IPS-20b (cell line): Measurements from ENCODE around the gene AFM.

Experiments
- H3K27ac ChIP-seq: one replicate; pipeline ENCODE4 v1.5.1; 2013; ENCODE audit warnings: low read length
- H3K27me3 ChIP-seq: 2 replicates; pipeline ENCODE4 v1.6.1; 2013; ENCODE audit warnings: mild to moderate bottlenecking, low read length, inconsistent platforms; ENCODE audit not compliant: insufficient read depth
- H3K36me3 ChIP-seq: 2 replicates; pipeline ENCODE4 v1.6.1; 2013; ENCODE audit warnings: low read depth, mild to moderate bottlenecking, inconsistent platforms, low read length, moderate library complexity; ENCODE audit not compliant: insufficient read depth
- H3K4me1 ChIP-seq: 2 replicates; pipeline ENCODE4 v1.6.1; 2013; ENCODE audit warnings: mild to moderate bottlenecking, control low read depth, inconsistent platforms, low read length, moderate library complexity; ENCODE audit not compliant: insufficient read depth
- H3K4me3 ChIP-seq: 2 replicates; pipeline ENCODE4 v1.5.1; 2013; ENCODE audit warnings: mild to moderate bottlenecking, low read length, inconsistent platforms
- H3K9ac ChIP-seq: 2 replicates; pipeline ENCODE4 v1.6.1; 2013; ENCODE audit warnings: low read depth, mild to moderate bottlenecking, inconsistent platforms, low read length, moderate library complexity
- H3K9me3 ChIP-seq: 2 replicates; pipeline ENCODE4 v1.6.1; 2013; ENCODE audit warnings: mild to moderate bottlenecking, low read depth, low read length, inconsistent platforms; ENCODE audit not compliant: insufficient read depth

Gene AFM

GRCh38 chr4:73451981-73452747 lies 29.4 kb upstream of the AFM start:
- Histone ChIP-seq H3K36me3 (no peaks in the 10 kb centered on the region), H3K4me3 (peak overlapping the region; percentile 43; the same call in 1 of the 2 replicates), H3K27me3 (no peaks in the 10 kb centered on the region; the same call in 1 of the 2 replicates), H3K27ac (peak overlapping the region; percentile 1), H3K9me3 (no peaks in the 10 kb centered on the region), H3K9ac (peak overlapping the region; percentile 37; the same call in 1 of the 2 replicates), H3K4me1 (peaks cover 49% of the 10 kb centered on the region)

GRCh38 chr4:73452953-73453700 lies 28.4 kb upstream of the AFM start:
- H3K4me3 ChIP-seq, result peak overlapping the region; percentile 43; the same call in 1 of the 2 replicates

GRCh38 chr4:73453701-73454005 lies 27.9 kb upstream of the AFM start:
- peak overlapping the region; percentile 14; the same call in 1 of the 2 replicates for H3K9ac ChIP-seq
- no peaks in the 10 kb centered on the region; the same call in 1 of the 2 replicates for H3K27me3 ChIP-seq
- peak overlapping the region; percentile 4 for H3K27ac ChIP-seq
- peaks cover 49% of the 10 kb centered on the region for H3K4me1 ChIP-seq
- H3K36me3 ChIP-seq, result no peaks in the 10 kb centered on the region
- no peaks in the 10 kb centered on the region for H3K9me3 ChIP-seq
- H3K4me3 ChIP-seq, result peak overlapping the region; percentile 43; the same call in 1 of the 2 replicates

More at GRCh38 chr4:73452953-73453700, 28.4 kb upstream of the AFM start:
- no peaks in the 10 kb centered on the region for H3K9me3 ChIP-seq
- no peaks in the 10 kb centered on the region; the same call in 1 of the 2 replicates for H3K27me3 ChIP-seq
- H3K36me3 ChIP-seq, result no peaks in the 10 kb centered on the region
- peak overlapping the region; percentile 4 for H3K27ac ChIP-seq
- H3K4me1 ChIP-seq, result peaks cover 49% of the 10 kb centered on the region
- peak overlapping the region; percentile 37; the same call in 1 of the 2 replicates for H3K9ac ChIP-seq

- no peak overlapping the region for H3K4me3 ChIP-seq
- H3K9me3 ChIP-seq, result no peaks in the 10 kb centered on the region
- H3K27ac ChIP-seq, result no peak overlapping the region
- peaks cover 40% of the 10 kb centered on the region for H3K4me1 ChIP-seq
- H3K36me3 ChIP-seq, result no peaks in the 10 kb centered on the region
- no peak overlapping the region for H3K9ac ChIP-seq
- H3K27me3 ChIP-seq, result no peaks in the 10 kb centered on the region; the same call in 1 of the 2 replicates
These were observed 26.6 kb upstream of the AFM start for GRCh38 chr4:73454920-73455319.

GRCh38 chr4:73456177-73457022 lies 25.1 kb upstream of the AFM start:
- Histone ChIP-seq H3K9ac (no peak overlapping the region), H3K4me1 (peaks cover 25% of the 10 kb centered on the region), H3K36me3 (no peaks in the 10 kb centered on the region), H3K27me3 (no peaks in the 10 kb centered on the region; the same call in 1 of the 2 replicates), H3K27ac (no peak overlapping the region), H3K4me3 (no peak overlapping the region), H3K9me3 (no peaks in the 10 kb centered on the region)

- Histone ChIP-seq H3K27me3 (no peaks in the 10 kb centered on the region), H3K27ac (no peak overlapping the region), H3K9me3 (no peaks in the 10 kb centered on the region), H3K4me1 (peaks cover 7% of the 10 kb centered on the region; the same call in 1 of the 2 replicates), H3K4me3 (no peak overlapping the region), H3K9ac (no peak overlapping the region), H3K36me3 (no peaks in the 10 kb centered on the region)
These were observed 23.1 kb upstream of the AFM start for GRCh38 chr4:73458184-73459047.

- Histone ChIP-seq H3K27ac (no peak overlapping the region), H3K4me3 (no peak overlapping the region), H3K4me1 (peaks cover 3% of the 10 kb centered on the region; the same call in 1 of the 2 replicates), H3K9me3 (no peaks in the 10 kb centered on the region), H3K9ac (no peak overlapping the region), H3K27me3 (no peaks in the 10 kb centered on the region), H3K36me3 (no peaks in the 10 kb centered on the region)
These were observed 22.5 kb upstream of the AFM start for GRCh38 chr4:73459048-73459421.

GRCh38 chr4:73460913-73461522 lies 20.5 kb upstream of the AFM start:
- peaks cover 4% of the 10 kb centered on the region; the same call in 1 of the 2 replicates for H3K9me3 ChIP-seq
- no peak overlapping the region for H3K9ac ChIP-seq
- no peak overlapping the region for H3K4me3 ChIP-seq
- H3K27ac ChIP-seq, result no peak overlapping the region
- H3K27me3 ChIP-seq, result no peaks in the 10 kb centered on the region
- H3K36me3 ChIP-seq, result no peaks in the 10 kb centered on the region
- no peaks in the 10 kb centered on the region for H3K4me1 ChIP-seq

- Histone ChIP-seq H3K27me3 (no peaks in the 10 kb centered on the region), H3K9me3 (peaks cover 10% of the 10 kb centered on the region; the same call in 1 of the 2 replicates), H3K4me1 (no peaks in the 10 kb centered on the region), H3K27ac (no peak overlapping the region), H3K4me3 (no peak overlapping the region), H3K36me3 (no peaks in the 10 kb centered on the region), H3K9ac (no peak overlapping the region)
These were observed 13.4 kb upstream of the AFM start for GRCh38 chr4:73468170-73468569.

GRCh38 chr4:73470728-73471127 lies 10.8 kb upstream of the AFM start:
- Histone ChIP-seq H3K9ac (no peak overlapping the region), H3K4me3 (no peak overlapping the region), H3K36me3 (no peaks in the 10 kb centered on the region), H3K27ac (no peak overlapping the region), H3K9me3 (peaks cover 31% of the 10 kb centered on the region), H3K4me1 (no peaks in the 10 kb centered on the region), H3K27me3 (no peaks in the 10 kb centered on the region)
